WERI-Rb-1 (cell line): ENCODE measurements around the gene GIMAP1.

Source experiments
- DNase-seq: peaks from one replicate; pipeline ENCODE4 v3.0.0-alpha.2; 2020
- H3K27ac ChIP-seq: fragments of 250-450 bp; sonication (Bioruptor Pico); 2 replicates; pipeline ENCODE4 v1.5.1; 2020; ENCODE audit warnings: mild to moderate bottlenecking, moderate library complexity
- H3K27me3 ChIP-seq: fragments of 250-450 bp; sonication (Bioruptor Pico); 2 replicates; pipeline ENCODE4 v1.5.1; 2021; ENCODE audit warnings: mild to moderate bottlenecking, low read depth, moderate library complexity; ENCODE audit not compliant: insufficient read depth, severe bottlenecking
- H3K36me3 ChIP-seq: fragments of 250-450 bp; sonication (Bioruptor Pico); 2 replicates; pipeline ENCODE4 v1.5.1; 2020; ENCODE audit warnings: mild to moderate bottlenecking, moderate library complexity
- H3K4me3 ChIP-seq: 2 replicates; pipeline ENCODE4 v1.5.1; 2011; ENCODE audit warnings: low read depth, mild to moderate bottlenecking, control low read depth, low read length
- H3K9me3 ChIP-seq: fragments of 250-450 bp; sonication (Bioruptor Pico); 2 replicates; pipeline ENCODE4 v1.5.1; 2021; ENCODE audit warnings: mild to moderate bottlenecking, moderate library complexity; ENCODE audit not compliant: severe bottlenecking
- CTCF ChIP-seq: IDR thresholded peaks from 2 replicates; pipeline ENCODE4 v1.5.1; 2011; ENCODE audit warnings: low read depth, mild to moderate bottlenecking, control low read depth, inconsistent platforms, low read length

The GIMAP1 gene

GRCh38 chr7:150685219-150686029 lies 31.0 kb upstream of the GIMAP1 start, which contains the start of gene GIMAP2:
TSS of gene GIMAP2 (plus strand) at chr7:150685706. CDS start at chr7:150687060, 1,354 bp downstream.
- H3K36me3 ChIP-seq: no peaks in the 10 kb centered on the region
- no peak within 1 kb of the TSS for H3K4me3 ChIP-seq
- DNase-seq: no peak
- no peak within 1 kb of the TSS for H3K27ac ChIP-seq
- TF ChIP-seq CTCF: no peak
- no peaks in the 10 kb centered on the region for H3K27me3 ChIP-seq
- H3K9me3 ChIP-seq: no peaks in the 10 kb centered on the region

GRCh38 chr7:150686030-150686631 lies 30.3 kb upstream of the GIMAP1 start:
- H3K36me3 ChIP-seq: no peaks in the 10 kb centered on the region
- H3K4me3 ChIP-seq: no peak overlapping the region
- DNase-seq: no peak
- no peak for TF ChIP-seq CTCF
- H3K27ac ChIP-seq: no peak overlapping the region
- no peaks in the 10 kb centered on the region for H3K27me3 ChIP-seq
- H3K9me3 ChIP-seq: no peaks in the 10 kb centered on the region

- Histone ChIP-seq H3K27ac (no peak overlapping the region), H3K4me3 (no peak overlapping the region), H3K36me3 (no peaks in the 10 kb centered on the region), H3K27me3 (no peaks in the 10 kb centered on the region), H3K9me3 (no peaks in the 10 kb centered on the region)
- DNase-seq: no peak
- no peak for TF ChIP-seq CTCF
These were observed 27.8 kb upstream of the GIMAP1 start for GRCh38 chr7:150688630-150689029.

- H3K9me3 ChIP-seq: no peaks in the 10 kb centered on the region
- H3K36me3 ChIP-seq: no peaks in the 10 kb centered on the region
- no peak for DNase-seq
- no peak overlapping the region for H3K27ac ChIP-seq
- H3K27me3 ChIP-seq: no peaks in the 10 kb centered on the region
- no peak overlapping the region for H3K4me3 ChIP-seq
- TF ChIP-seq CTCF: no peak
These were observed 20.8 kb upstream of the GIMAP1 start for GRCh38 chr7:150695654-150696053.

- no peak overlapping the region for H3K27ac ChIP-seq
- H3K4me3 ChIP-seq: no peak overlapping the region
- no peak for DNase-seq
- H3K36me3 ChIP-seq: no peaks in the 10 kb centered on the region
- no peaks in the 10 kb centered on the region for H3K27me3 ChIP-seq
- TF ChIP-seq CTCF: no peak
- peaks cover 19% of the 10 kb centered on the region for H3K9me3 ChIP-seq
These were observed 13.2 kb upstream of the GIMAP1 start for GRCh38 chr7:150703209-150703608.

GRCh38 chr7:150715293-150715692 lies 1.1 kb upstream of the GIMAP1 start:
- no peaks in the 10 kb centered on the region for H3K27me3 ChIP-seq

More at GRCh38 chr7:150715293-150715692, 1.1 kb upstream of the GIMAP1 start:
- Histone ChIP-seq H3K36me3 (no peaks in the 10 kb centered on the region), H3K9me3 (peaks cover 4% of the 10 kb centered on the region), H3K4me3 (no peak overlapping the region), H3K27ac (no peak overlapping the region)
- no peak for TF ChIP-seq CTCF
- DNase-seq: no peak
